ENCODE measurements around the gene CRIP2. TPM values are rescaled to one million over a fixed set of nuclear protein-coding genes. Genes with fewer than 3 reads are reported as not detected.

Gene CRIP2
- total and polyA plus RNA-seq, 2 of the 8 experiments (the other 6 are each of a cell fraction or from before 2014, with no cell fraction given): 4.2 to 13.5 TPM

DNA sequence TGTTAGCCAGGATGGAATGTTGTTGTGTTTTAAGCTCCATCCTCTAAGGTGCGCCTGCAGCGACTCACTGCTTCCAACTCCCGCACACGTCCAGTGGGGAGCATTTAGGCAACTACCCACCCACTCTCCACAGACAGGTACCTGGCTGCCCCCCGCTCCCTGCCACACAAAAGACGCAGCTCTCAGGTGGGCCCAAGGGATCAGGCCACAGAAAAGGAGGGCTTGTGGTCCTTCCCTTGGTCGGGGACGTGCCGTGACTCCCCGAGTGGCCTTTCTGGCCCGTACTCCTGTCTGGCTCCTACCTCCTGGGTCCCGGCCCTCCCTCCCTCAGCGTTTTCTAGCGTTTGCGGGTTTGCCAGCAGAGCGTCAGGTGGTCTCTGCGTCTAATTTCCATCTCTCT, 32.6 kb downstream of the CRIP2 start (continued):
- TF ChIP-seq RAD21 (IDR thresholded peaks at IDR 0.05 in 1 of 2, conservative IDR thresholded peaks at IDR 0.05 in 1 of 2; ENCODE audit: low read depth in 2 of 2, low read length in 2 of 2) (no peak), KDM1A (IDR thresholded peaks at IDR 0.05; ENCODE audit: borderline replicate concordance, low read length) (no peak)
